ENCODE results near the gene CTIF. TPM values are rescaled to one million over a fixed set of nuclear protein-coding genes. Genes with fewer than 3 reads are reported as not detected.

CTIF gene
- total RNA-seq, 1 donor from 2014 or later = 48.5 TPM

GRCh38 chr18:48530399-48531081, 8.3 kb upstream of the CTIF start:
- Mint-ChIP-seq H3K4me1 (ENCODE audit: unreplicated experiment) (no peaks in the 10 kb centered on the region), H3K9me3 (no peaks in the 10 kb centered on the region), H3K27me3 (peaks cover 15% of the 10 kb centered on the region), H3K36me3 (no peaks in the 10 kb centered on the region), H3K27ac (no peak overlapping the region), H3K4me3 (no peak overlapping the region)
- no peak for DNase-seq (ENCODE audit: extremely low spot score, unreplicated experiment)
- no peak for TF ChIP-seq CTCF (conservative IDR thresholded peaks at IDR 0.05)

- no peak for TF ChIP-seq CTCF (conservative IDR thresholded peaks at IDR 0.05)
- no peaks in the 10 kb centered on the region for H3K4me1 Mint-ChIP-seq (ENCODE audit: unreplicated experiment)
- H3K9me3 Mint-ChIP-seq = no peaks in the 10 kb centered on the region
- no peak for DNase-seq (ENCODE audit: extremely low spot score, unreplicated experiment)
- peaks cover 12% of the 10 kb centered on the region for H3K27me3 Mint-ChIP-seq
- no peak overlapping the region for H3K27ac Mint-ChIP-seq
- no peaks in the 10 kb centered on the region for H3K36me3 Mint-ChIP-seq
- H3K4me3 Mint-ChIP-seq = no peak overlapping the region
These were observed 7.8 kb upstream of the CTIF start for GRCh38 chr18:48531082-48531403.

GRCh38 chr18:48531908-48532307, 6.9 kb upstream of the CTIF start:
- no peaks in the 10 kb centered on the region for H3K9me3 Mint-ChIP-seq
- no peak overlapping the region for H3K27ac Mint-ChIP-seq
- TF ChIP-seq CTCF (conservative IDR thresholded peaks at IDR 0.05) = no peak
- H3K27me3 Mint-ChIP-seq = peaks cover 9% of the 10 kb centered on the region
- H3K36me3 Mint-ChIP-seq = no peaks in the 10 kb centered on the region
- no peak overlapping the region for H3K4me3 Mint-ChIP-seq
- DNase-seq (ENCODE audit: extremely low spot score, unreplicated experiment) = no peak
- no peaks in the 10 kb centered on the region for H3K4me1 Mint-ChIP-seq (ENCODE audit: unreplicated experiment)

GRCh38 chr18:48533340-48534070, 5.3 kb upstream of the CTIF start:
- no peak overlapping the region for H3K27ac Mint-ChIP-seq
- H3K9me3 Mint-ChIP-seq = no peaks in the 10 kb centered on the region
- no peaks in the 10 kb centered on the region for H3K27me3 Mint-ChIP-seq
- H3K4me1 Mint-ChIP-seq (ENCODE audit: unreplicated experiment) = peaks cover 5% of the 10 kb centered on the region
- no peaks in the 10 kb centered on the region for H3K36me3 Mint-ChIP-seq
- no peak overlapping the region for H3K4me3 Mint-ChIP-seq
- no peak for TF ChIP-seq CTCF (conservative IDR thresholded peaks at IDR 0.05)
- no peak for DNase-seq (ENCODE audit: extremely low spot score, unreplicated experiment)

GRCh38 chr18:48534364-48534763, 4.5 kb upstream of the CTIF start:
- Mint-ChIP-seq H3K9me3 (no peaks in the 10 kb centered on the region), H3K4me3 (no peak overlapping the region), H3K27ac (no peak overlapping the region), H3K27me3 (no peaks in the 10 kb centered on the region), H3K4me1 (ENCODE audit: unreplicated experiment) (peaks cover 5% of the 10 kb centered on the region), H3K36me3 (no peaks in the 10 kb centered on the region)
- no peak for DNase-seq (ENCODE audit: extremely low spot score, unreplicated experiment)
- no peak for TF ChIP-seq CTCF (conservative IDR thresholded peaks at IDR 0.05)
